K562 (cell line): ENCODE results near the gene P2RX2. TPM values are rescaled to one million over a fixed set of nuclear protein-coding genes. Genes with fewer than 3 reads are reported as not detected.
A peak's percentile ranks its signal among the peaks of the same experiment; 100 is the strongest.

Source experiments
- CTCFL ChIP-seq: IDR thresholded peaks from 2 replicates; pipeline ENCODE4 v1.6.1; 2011; ENCODE audit warnings: borderline replicate concordance, low read depth, mild to moderate bottlenecking, moderate library complexity, low read length; ENCODE audit not compliant: insufficient read depth, poor library complexity, severe bottlenecking
- DPF2 ChIP-seq: fragments of 450-650 bp; IDR thresholded peaks from 2 replicates; pipeline ENCODE4 v1.6.1; 2016
- ELF4 ChIP-seq: fragments of 450-650 bp; formaldehyde crosslinking; IDR thresholded peaks from 2 replicates; pipeline ENCODE4 v1.4.0; 2022; ENCODE audit warnings: missing genetic modification characterization
- GMEB1 ChIP-seq: fragments of 250-450 bp; sonication (Bioruptor Pico); IDR thresholded peaks from 2 replicates; pipeline ENCODE4 v1.4.0; 2020; ENCODE audit warnings: mild to moderate bottlenecking
- GTF3C2 ChIP-seq: IDR thresholded peaks from 3 replicates; pipeline ENCODE4 v1.6.1; 2011; ENCODE audit warnings: borderline replicate concordance, mild to moderate bottlenecking, moderate library complexity; ENCODE audit not compliant: insufficient read length; ENCODE audit errors: extremely low read depth
- SP2 ChIP-seq: IDR thresholded peaks from 2 replicates; pipeline ENCODE4 v1.6.1; 2011; ENCODE audit warnings: mild to moderate bottlenecking, low read depth, low read length, moderate library complexity; ENCODE audit not compliant: poor library complexity, severe bottlenecking; ENCODE audit errors: extremely low read depth
- TCFL5 ChIP-seq: fragments of 250-450 bp; sonication (Bioruptor Pico); conservative IDR thresholded peaks from 2 replicates; pipeline ENCODE4 v1.6.1; 2021; ENCODE audit warnings: mild to moderate bottlenecking, moderate library complexity, matching md5 sums
- TSHZ1 ChIP-seq: fragments of 250-450 bp; sonication (Bioruptor Pico); IDR thresholded peaks from 2 replicates; pipeline ENCODE4 v1.4.0; 2020; ENCODE audit warnings: mild to moderate bottlenecking, moderate library complexity
- YBX1 ChIP-seq: fragments of 450-650 bp; IDR thresholded peaks from 2 replicates; pipeline ENCODE4 v1.7.1; 2016; ENCODE audit warnings: mild to moderate bottlenecking
- ZSCAN32 ChIP-seq: fragments of 450-650 bp; formaldehyde crosslinking; IDR thresholded peaks from 2 replicates; pipeline ENCODE4 v1.4.0; 2020; ENCODE audit warnings: mild to moderate bottlenecking, moderate library complexity
- polyA plus RNA-seq, 8 experiments: library from polyadenylated mRNA; depleted of rRNA in 4 of 8; stranded (reverse) in 5 of 8; unstranded in 3 of 8; fragments of >200 nt; fragmentation: Nextera tagmentation in 2 of 8; fragmentation: Illumina TruSeq in 1 of 8; extraction: Ambion mirVana in 2 of 8; extraction: Trizol in 1 of 8; gene quantifications; 2 replicates each; pipeline versions ENCODE4 v1.2.1 to v1.2.3, GENCODE V29; 2011 to 2014; ENCODE audit warnings: inconsistent platforms in 1 of 8, missing spikeins in 1 of 8
- total RNA-seq, 7 experiments: library from RNA; depleted of rRNA in 6 of 7; stranded (reverse); fragments of >200 nt in 6 of 7; fragmentation: Illumina TruSeq in 2 of 7; extraction: Trizol in 2 of 7; gene quantifications; 2 replicates each; pipeline versions ENCODE4 v1.2.1 to v1.2.3, GENCODE V29; 2011 to 2021; ENCODE audit warnings: low replicate concordance in 1 of 7

P2RX2 gene
- total and polyA plus RNA-seq, 9 of the 15 experiments (the other 6 are each of a cell fraction or from before 2014, with no cell fraction given): not detected

- TF ChIP-seq TCFL5 (CRISPR knock-in tag): no peak
- no peak for TF ChIP-seq SP2
- TF ChIP-seq YBX1: no peak
- TF ChIP-seq ZSCAN32: no peak
- TF ChIP-seq CTCFL: peak; percentile 64
- TF ChIP-seq GTF3C2: no peak
- no peak for TF ChIP-seq TSHZ1 (CRISPR knock-in tag)
- TF ChIP-seq DPF2: no peak
- TF ChIP-seq ELF4 (CRISPR knock-in tag): no peak
- no peak for TF ChIP-seq GMEB1
Measured at GRCh38 chr12:132614861-132615578, 3.6 kb upstream of the P2RX2 start (continued).
